ENCODE data around the gene KCTD4.

KCTD4 gene

DNA sequence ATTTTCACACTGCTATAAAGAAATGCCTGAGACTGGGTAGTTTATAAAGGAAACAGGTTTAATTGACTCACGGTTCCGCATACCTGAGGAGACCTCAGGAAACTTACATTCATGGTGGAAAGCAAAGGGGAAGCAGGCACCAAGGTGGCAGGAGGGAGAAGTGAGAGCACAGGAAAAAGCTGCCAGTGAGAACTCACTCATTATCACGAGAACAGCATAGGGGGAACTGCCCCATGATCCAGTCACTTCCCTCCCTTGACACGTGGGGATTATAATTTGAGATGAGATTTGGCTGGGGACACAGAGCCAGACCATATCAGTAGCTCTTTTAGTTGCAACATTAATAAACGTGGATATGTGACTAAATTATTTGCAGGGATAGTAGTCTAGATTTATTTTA lies 4.3 kb upstream of the KCTD4 start:
- peaks cover 4% of the 10 kb centered on the region for H3K4me1 ChIP-seq (ENCODE audit: control insufficient read depth, insufficient read depth, low read depth, low read length)
- peak overlapping the region; percentile 40 for H2AK5ac ChIP-seq (ENCODE audit: low read length, severe bottlenecking)
- H3K23ac ChIP-seq (ENCODE audit: low read length in 2 of 2) = no peak overlapping the region
- H3K4ac ChIP-seq (ENCODE audit: low read depth in 1 of 2, low read length in 2 of 2) = no peak overlapping the region
- H2BK5ac ChIP-seq (ENCODE audit: low read depth, low read length, poor library complexity, severe bottlenecking) = no peak overlapping the region
- H2BK12ac ChIP-seq (ENCODE audit: low read length in 2 of 2) = peak overlapping the region in 1 of 2 experiments; percentile 7
- H2BK120ac ChIP-seq (ENCODE audit: low read depth, low read length) = no peak overlapping the region
- no peak overlapping the region for H3K18ac ChIP-seq (ENCODE audit: low read depth in 1 of 2, low read length in 2 of 2)
- H3K9me3 ChIP-seq (ENCODE audit: control insufficient read depth, low read length) = no peaks in the 10 kb centered on the region
- no peaks in the 10 kb centered on the region for H3K27me3 ChIP-seq (ENCODE audit: control insufficient read depth in 1 of 2, insufficient read depth in 1 of 2, low read length in 2 of 2)
- H3K4me3 ChIP-seq (ENCODE audit: insufficient read depth in 1 of 2, low read depth in 1 of 2, low read length in 2 of 2) = no peak overlapping the region
- no peak overlapping the region for H3K4me2 ChIP-seq (ENCODE audit: low read length, poor library complexity, severe bottlenecking)
- H4K8ac ChIP-seq (ENCODE audit: low read length) = peak overlapping the region; percentile 36
- H3K27ac ChIP-seq (ENCODE audit: low read length, poor library complexity, severe bottlenecking) = peak overlapping the region; percentile 72
- no peak for DNase-seq
- H4K91ac ChIP-seq (ENCODE audit: low read length) = peak overlapping the region; percentile 30
- H3K9ac ChIP-seq (ENCODE audit: low read length) = no peak overlapping the region
- peaks cover 16% of the 10 kb centered on the region for H3K79me1 ChIP-seq (replicated peaks; ENCODE audit: low read length, poor library complexity, severe bottlenecking)
- peak overlapping the region; percentile 40 for H2BK15ac ChIP-seq (ENCODE audit: low read depth, poor library complexity, severe bottlenecking)
- no peak overlapping the region for H2AFZ ChIP-seq (ENCODE audit: low read depth, low read length)
- 88% methylated on average over 5 of the region's 5 CpGs for WGBS
- no peak overlapping the region for H3K14ac ChIP-seq (ENCODE audit: low read length in 2 of 2)
- H3K36me3 ChIP-seq (ENCODE audit: control insufficient read depth in 1 of 2, insufficient read depth in 2 of 2, low read depth in 1 of 2, low read length in 2 of 2) = peaks cover 4 to 8% of the 10 kb centered on the region in 2 experiments

DNA sequence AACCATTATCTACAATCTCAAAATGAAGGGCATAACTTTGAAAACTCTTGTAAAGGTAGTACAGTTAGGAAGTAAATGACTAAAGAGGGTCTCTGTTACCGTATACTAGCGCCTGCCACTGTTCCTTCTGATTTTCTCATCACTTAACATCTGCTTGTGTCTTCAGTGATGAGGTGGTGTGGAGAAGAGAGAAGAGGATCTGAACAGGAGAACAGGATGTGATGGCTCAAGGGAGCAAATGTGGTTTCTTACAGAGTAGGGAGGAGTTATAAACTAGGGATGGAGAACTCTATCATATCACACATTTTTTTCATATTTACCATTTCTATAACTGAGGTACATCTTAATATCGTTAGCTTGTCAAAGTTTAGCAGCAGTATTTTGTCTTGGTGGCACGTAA lies 1.1 kb downstream of the KCTD4 start:
- no peak overlapping the region for H3K4ac ChIP-seq (ENCODE audit: low read depth in 1 of 2, low read length in 2 of 2)
- H3K4me3 ChIP-seq (ENCODE audit: insufficient read depth in 1 of 2, low read depth in 1 of 2, low read length in 2 of 2) = peak overlapping the region in 1 of 2 experiments; percentile 59
- no peak overlapping the region for H4K8ac ChIP-seq (ENCODE audit: low read length)
- 98% methylated on average over 2 of the region's 4 CpGs for WGBS
- no peaks in the 10 kb centered on the region for H3K27me3 ChIP-seq (ENCODE audit: control insufficient read depth in 1 of 2, insufficient read depth in 1 of 2, low read length in 2 of 2)
- H3K23ac ChIP-seq (ENCODE audit: low read length in 2 of 2) = no peak overlapping the region
- H4K91ac ChIP-seq (ENCODE audit: low read length) = no peak overlapping the region
- no peak overlapping the region for H2BK15ac ChIP-seq (ENCODE audit: low read depth, poor library complexity, severe bottlenecking)
- H3K4me2 ChIP-seq (ENCODE audit: low read length, poor library complexity, severe bottlenecking) = no peak overlapping the region
- H2BK12ac ChIP-seq (ENCODE audit: low read length in 2 of 2) = no peak overlapping the region
- no peak overlapping the region for H2BK5ac ChIP-seq (ENCODE audit: low read depth, low read length, poor library complexity, severe bottlenecking)
- H3K79me1 ChIP-seq (replicated peaks; ENCODE audit: low read length, poor library complexity, severe bottlenecking) = peaks cover 15% of the 10 kb centered on the region
- H3K27ac ChIP-seq (ENCODE audit: low read length, poor library complexity, severe bottlenecking) = no peak overlapping the region
- H2AK5ac ChIP-seq (ENCODE audit: low read length, severe bottlenecking) = no peak overlapping the region
- no peaks in the 10 kb centered on the region for H3K9me3 ChIP-seq (ENCODE audit: control insufficient read depth, low read length)
- no peak for DNase-seq
- no peak overlapping the region for H3K9ac ChIP-seq (ENCODE audit: low read length)
- no peaks in the 10 kb centered on the region for H3K36me3 ChIP-seq (ENCODE audit: control insufficient read depth in 1 of 2, insufficient read depth in 2 of 2, low read depth in 1 of 2, low read length in 2 of 2)
- no peak overlapping the region for H2BK120ac ChIP-seq (ENCODE audit: low read depth, low read length)
- no peak overlapping the region for H3K14ac ChIP-seq (ENCODE audit: low read length in 2 of 2)
- no peak overlapping the region for H3K18ac ChIP-seq (ENCODE audit: low read depth in 1 of 2, low read length in 2 of 2)
- H3K4me1 ChIP-seq (ENCODE audit: control insufficient read depth, insufficient read depth, low read depth, low read length) = peaks cover 4% of the 10 kb centered on the region
- H2AFZ ChIP-seq (ENCODE audit: low read depth, low read length) = no peak overlapping the region

DNA sequence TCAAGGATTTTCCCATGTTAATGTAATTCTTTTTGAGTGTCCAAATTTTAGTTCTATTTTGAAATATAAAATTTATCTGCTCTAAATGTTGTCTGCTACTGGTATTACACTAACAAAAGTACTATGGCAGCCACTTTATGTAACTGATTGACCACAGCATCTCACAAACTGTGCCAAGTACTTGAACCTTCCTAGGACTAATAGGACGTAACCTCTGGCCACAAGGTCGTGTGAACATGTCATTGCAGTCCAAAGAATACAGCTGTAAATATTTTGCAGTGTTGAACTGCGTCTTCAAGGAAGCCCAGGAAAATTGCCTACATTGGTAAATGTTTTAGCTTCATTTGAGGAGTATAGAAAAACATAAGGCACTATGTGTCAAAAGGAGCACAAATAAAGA lies 1.9 kb downstream of the KCTD4 start:
- 84% methylated on average over 3 of the region's 3 CpGs for WGBS
- Histone ChIP-seq H2BK12ac (ENCODE audit: low read length in 2 of 2) (no peak overlapping the region), H3K9me3 (ENCODE audit: control insufficient read depth, low read length) (no peaks in the 10 kb centered on the region), H3K36me3 (ENCODE audit: control insufficient read depth in 1 of 2, insufficient read depth in 2 of 2, low read depth in 1 of 2, low read length in 2 of 2) (no peaks in the 10 kb centered on the region), H3K18ac (ENCODE audit: low read depth in 1 of 2, low read length in 2 of 2) (no peak overlapping the region), H3K27me3 (ENCODE audit: control insufficient read depth in 1 of 2, insufficient read depth in 1 of 2, low read length in 2 of 2) (no peaks in the 10 kb centered on the region), H3K79me1 (replicated peaks; ENCODE audit: low read length, poor library complexity, severe bottlenecking) (peaks cover 15% of the 10 kb centered on the region), H3K14ac (ENCODE audit: low read length in 2 of 2) (no peak overlapping the region), H4K91ac (ENCODE audit: low read length) (no peak overlapping the region), H3K27ac (ENCODE audit: low read length, poor library complexity, severe bottlenecking) (no peak overlapping the region), H3K4me1 (ENCODE audit: control insufficient read depth, insufficient read depth, low read depth, low read length) (peaks cover 4% of the 10 kb centered on the region), H3K4ac (ENCODE audit: low read depth in 1 of 2, low read length in 2 of 2) (no peak overlapping the region), H3K9ac (ENCODE audit: low read length) (no peak overlapping the region), H2AFZ (ENCODE audit: low read depth, low read length) (no peak overlapping the region), H3K4me2 (ENCODE audit: low read length, poor library complexity, severe bottlenecking) (no peak overlapping the region), H2BK120ac (ENCODE audit: low read depth, low read length) (no peak overlapping the region), H4K8ac (ENCODE audit: low read length) (no peak overlapping the region), H2BK15ac (ENCODE audit: low read depth, poor library complexity, severe bottlenecking) (no peak overlapping the region), H3K23ac (ENCODE audit: low read length in 2 of 2) (no peak overlapping the region), H2BK5ac (ENCODE audit: low read depth, low read length, poor library complexity, severe bottlenecking) (no peak overlapping the region), H2AK5ac (ENCODE audit: low read length, severe bottlenecking) (no peak overlapping the region), H3K4me3 (ENCODE audit: insufficient read depth in 1 of 2, low read depth in 1 of 2, low read length in 2 of 2) (peak overlapping the region in 1 of 2 experiments; percentile 59)
- peak; percentile 25 for DNase-seq

- Histone ChIP-seq H3K4me1 (ENCODE audit: control insufficient read depth, insufficient read depth, low read depth, low read length) (peaks cover 4% of the 10 kb centered on the region), H3K9ac (ENCODE audit: low read length) (no peak overlapping the region), H3K27me3 (ENCODE audit: control insufficient read depth in 1 of 2, insufficient read depth in 1 of 2, low read length in 2 of 2) (no peaks in the 10 kb centered on the region), H2BK5ac (ENCODE audit: low read depth, low read length, poor library complexity, severe bottlenecking) (no peak overlapping the region), H3K14ac (ENCODE audit: low read length in 2 of 2) (no peak overlapping the region), H3K23ac (ENCODE audit: low read length in 2 of 2) (no peak overlapping the region), H3K79me1 (replicated peaks; ENCODE audit: low read length, poor library complexity, severe bottlenecking) (peaks cover 11% of the 10 kb centered on the region), H4K8ac (ENCODE audit: low read length) (no peak overlapping the region), H2BK12ac (ENCODE audit: low read length in 2 of 2) (no peak overlapping the region), H3K4me3 (ENCODE audit: insufficient read depth in 1 of 2, low read depth in 1 of 2, low read length in 2 of 2) (no peak overlapping the region), H3K36me3 (ENCODE audit: control insufficient read depth in 1 of 2, insufficient read depth in 2 of 2, low read depth in 1 of 2, low read length in 2 of 2) (no peaks in the 10 kb centered on the region), H2BK120ac (ENCODE audit: low read depth, low read length) (no peak overlapping the region), H3K18ac (ENCODE audit: low read depth in 1 of 2, low read length in 2 of 2) (no peak overlapping the region), H2AFZ (ENCODE audit: low read depth, low read length) (no peak overlapping the region), H4K91ac (ENCODE audit: low read length) (no peak overlapping the region), H2BK15ac (ENCODE audit: low read depth, poor library complexity, severe bottlenecking) (no peak overlapping the region), H3K27ac (ENCODE audit: low read length, poor library complexity, severe bottlenecking) (no peak overlapping the region), H3K4ac (ENCODE audit: low read depth in 1 of 2, low read length in 2 of 2) (no peak overlapping the region), H3K4me2 (ENCODE audit: low read length, poor library complexity, severe bottlenecking) (no peak overlapping the region), H2AK5ac (ENCODE audit: low read length, severe bottlenecking) (no peak overlapping the region), H3K9me3 (ENCODE audit: control insufficient read depth, low read length) (no peaks in the 10 kb centered on the region)
- WGBS = 94% methylated on average over 2 of the region's 2 CpGs
- no peak for DNase-seq
Measured at GRCh38 chr13:45198041-45198440, 2.8 kb downstream of the KCTD4 start.
